ENCODE data around the gene SEMA3C. TPM values are rescaled to one million over a fixed set of nuclear protein-coding genes. Genes with fewer than 3 reads are reported as not detected.

The SEMA3C gene
- polyA plus RNA-seq, 1 donor from 2014 or later = 386 TPM

- peak; percentile 38 for TF ChIP-seq EP300 (conservative IDR thresholded peaks at IDR 0.05; ENCODE audit: poor library complexity, severe bottlenecking)
- peak; percentile 54 for TF ChIP-seq REST (IDR thresholded peaks at IDR 0.05; ENCODE audit: borderline replicate concordance)
- TF ChIP-seq SMC3 (conservative IDR thresholded peaks at IDR 0.05; ENCODE audit: poor library complexity) = no peak
- no peaks in the 10 kb centered on the region for H3F3A ChIP-seq (ENCODE audit: insufficient read depth, low read length, poor library complexity, severe bottlenecking)
- H2AFZ ChIP-seq (ENCODE audit: low read depth, low read length) = no peak overlapping the region
- H3K27me3 ChIP-seq (ENCODE audit: insufficient read depth, low read depth, low read length) = no peaks in the 10 kb centered on the region
- H4K20me1 ChIP-seq (ENCODE audit: insufficient read depth) = no peaks in the 10 kb centered on the region
- peaks cover 14% of the 10 kb centered on the region for H3K79me2 ChIP-seq (replicated peaks; ENCODE audit: insufficient read depth, low read length)
- no peak overlapping the region for H3K4me3 ChIP-seq (ENCODE audit: low read length)
- no peak overlapping the region for H3K4me2 ChIP-seq (ENCODE audit: low read length)
- H3K9me2 ChIP-seq (ENCODE audit: insufficient read depth, low read length) = no peaks in the 10 kb centered on the region
- H3K36me3 ChIP-seq (ENCODE audit: insufficient read depth, low read length) = no peaks in the 10 kb centered on the region
- H3K9ac ChIP-seq (ENCODE audit: low read length) = no peak overlapping the region
- peak overlapping the region; percentile 52 for H3K27ac ChIP-seq (ENCODE audit: low read length)
- no peaks in the 10 kb centered on the region for H3K9me3 ChIP-seq (ENCODE audit: low read length)
These were observed 4.4 kb upstream of the SEMA3C start for GRCh38 chr7:80923211-80923612.

- H3K9me2 ChIP-seq (ENCODE audit: insufficient read depth, low read length) = no peaks in the 10 kb centered on the region
- H3K79me2 ChIP-seq (replicated peaks; ENCODE audit: insufficient read depth, low read length) = peaks cover 21% of the 10 kb centered on the region
- TF ChIP-seq EZH2 (IDR thresholded peaks at IDR 0.05; ENCODE audit: borderline replicate concordance, insufficient read depth, low read length, poor library complexity, severe bottlenecking) (no peak), POLR2AphosphoS5 (IDR thresholded peaks at IDR 0.05) (no peak), REST (IDR thresholded peaks at IDR 0.05; ENCODE audit: borderline replicate concordance) (no peak), RAD21 (conservative IDR thresholded peaks at IDR 0.05) (no peak), EP300 (conservative IDR thresholded peaks at IDR 0.05; ENCODE audit: poor library complexity, severe bottlenecking) (no peak), SMC3 (conservative IDR thresholded peaks at IDR 0.05; ENCODE audit: poor library complexity) (no peak), TAF1 (IDR thresholded peaks at IDR 0.05; ENCODE audit: low read depth) (no peak), MXI1 (conservative IDR thresholded peaks at IDR 0.05; ENCODE audit: poor library complexity, severe bottlenecking) (no peak)
- TF ChIP-seq, protein P1, sequence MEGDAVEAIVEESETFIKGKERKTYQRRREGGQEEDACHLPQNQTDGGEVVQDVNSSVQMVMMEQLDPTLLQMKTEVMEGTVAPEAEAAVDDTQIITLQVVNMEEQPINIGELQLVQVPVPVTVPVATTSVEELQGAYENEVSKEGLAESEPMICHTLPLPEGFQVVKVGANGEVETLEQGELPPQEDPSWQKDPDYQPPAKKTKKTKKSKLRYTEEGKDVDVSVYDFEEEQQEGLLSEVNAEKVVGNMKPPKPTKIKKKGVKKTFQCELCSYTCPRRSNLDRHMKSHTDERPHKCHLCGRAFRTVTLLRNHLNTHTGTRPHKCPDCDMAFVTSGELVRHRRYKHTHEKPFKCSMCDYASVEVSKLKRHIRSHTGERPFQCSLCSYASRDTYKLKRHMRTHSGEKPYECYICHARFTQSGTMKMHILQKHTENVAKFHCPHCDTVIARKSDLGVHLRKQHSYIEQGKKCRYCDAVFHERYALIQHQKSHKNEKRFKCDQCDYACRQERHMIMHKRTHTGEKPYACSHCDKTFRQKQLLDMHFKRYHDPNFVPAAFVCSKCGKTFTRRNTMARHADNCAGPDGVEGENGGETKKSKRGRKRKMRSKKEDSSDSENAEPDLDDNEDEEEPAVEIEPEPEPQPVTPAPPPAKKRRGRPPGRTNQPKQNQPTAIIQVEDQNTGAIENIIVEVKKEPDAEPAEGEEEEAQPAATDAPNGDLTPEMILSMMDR (IDR thresholded peaks at IDR 0.05; ENCODE audit: poor library complexity, severe bottlenecking) = no peak
- no peak overlapping the region for H3K4me2 ChIP-seq (ENCODE audit: low read length)
- H3F3A ChIP-seq (ENCODE audit: insufficient read depth, low read length, poor library complexity, severe bottlenecking) = no peaks in the 10 kb centered on the region
- H3K36me3 ChIP-seq (ENCODE audit: insufficient read depth, low read length) = no peaks in the 10 kb centered on the region
- H3K27ac ChIP-seq (ENCODE audit: low read length) = peak overlapping the region; percentile 52
- no peak overlapping the region for H3K9ac ChIP-seq (ENCODE audit: low read length)
- H3K27me3 ChIP-seq (ENCODE audit: insufficient read depth, low read depth, low read length) = no peaks in the 10 kb centered on the region
- H4K20me1 ChIP-seq (ENCODE audit: insufficient read depth) = no peaks in the 10 kb centered on the region
- no peaks in the 10 kb centered on the region for H3K9me3 ChIP-seq (ENCODE audit: low read length)
- no peak overlapping the region for H3K4me3 ChIP-seq (ENCODE audit: low read length)
- H2AFZ ChIP-seq (ENCODE audit: low read depth, low read length) = no peak overlapping the region
These were observed 3.6 kb upstream of the SEMA3C start for GRCh38 chr7:80922253-80923049.

All from neural cell (in vitro differentiated cells).